ENCODE measurements around the gene PLEKHH2. TPM values are rescaled to one million over a fixed set of nuclear protein-coding genes. Genes with fewer than 3 reads are reported as not detected.

The PLEKHH2 gene
- total and polyA plus RNA-seq, 2 of the 13 experiments (the other 11 are each of a cell fraction or from before 2014, with no cell fraction given) = 1.1 to 3.0 TPM

- WGBS (ENCODE audit: low lambda C conversion rate) = 5% methylated on average over 24 of the region's 27 CpGs
- FAIRE-seq = no peak
- peak; percentile 22 for DNase-seq (ENCODE audit: low spot score)
- peaks cover 17% of the 10 kb centered on the region for H3K4me1 ChIP-seq (ENCODE audit: insufficient read depth, low read length)
- no peaks in the 10 kb centered on the region for H3K9me3 ChIP-seq (ENCODE audit: low read length)
- POLR2A ChIA-PET = interaction anchor here (1.0 to 1.3 kb wide), 3 partner anchors 8 to 80 kb away, joined by 4 to 8 read pairs (median 4); partner anchors contain the start of genes PLEKHH2 and THADA
- no peaks in the 10 kb centered on the region for H3K27me3 ChIP-seq (ENCODE audit: control insufficient read depth in 1 of 2, insufficient read depth in 2 of 2, low read length in 2 of 2)
- no TSS peak for BruUV-seq (replicated peaks)
- peak within 1 kb of the TSS; percentile 99 for H2AFZ ChIP-seq (ENCODE audit: low read length)
- H3K27ac ChIP-seq (ENCODE audit: extremely low read length, insufficient read depth, low read length) = no peak within 1 kb of the TSS
- peak within 1 kb of the TSS; percentile 56; the same call in 1 of the 2 replicates for H3K9ac ChIP-seq (ENCODE audit: insufficient read depth, low read depth, low read length)
- intact Hi-C loops (cut with micrococcal nuclease; ENCODE audit: unreplicated experiment) (loop anchor here (2.0 kb wide), 1 partner anchor 42 kb away; no protein-coding TSS in a partner anchor), in situ Hi-C loops (cut with HindIII; ENCODE audit: extremely low pct_ligation_motif_present, low pct_unique_long_range_greater_than_20kb) (no loop called here)
- CTCF ChIA-PET (ENCODE audit: low intra/inter-chr PET ratio, low total read pairs) = no interaction called here
- H3K36me3 ChIP-seq (replicated peaks in 1 of 2; ENCODE audit: control insufficient read depth in 1 of 2, insufficient read depth in 2 of 2, low read length in 2 of 2) = no peaks in the 10 kb centered on the region
- peak; percentile 98 for ATAC-seq
- H3K4me2 ChIP-seq (ENCODE audit: low read depth, low read length) = peak within 1 kb of the TSS; percentile 89
- H3K79me2 ChIP-seq (ENCODE audit: insufficient read depth, low read length) = no peaks in the 10 kb centered on the region
- H4K20me1 ChIP-seq (ENCODE audit: insufficient read depth, low read length) = no peaks in the 10 kb centered on the region
- H3K4me3 ChIP-seq (replicated peaks in 1 of 3; ENCODE audit: insufficient read depth in 1 of 3, low read depth in 2 of 3, low read length in 3 of 3) = peak within 1 kb of the TSS; percentile 58 to 75 (median 68)
- TF ChIP-seq ZNF484 (CRISPR knock-in tag; IDR thresholded peaks at IDR 0.05; ENCODE audit: borderline replicate concordance, low read depth) = no peak
- TF ChIP-seq TARDBP (CRISPR knock-in tag; IDR thresholded peaks at IDR 0.05) = peak; percentile 73; the same call in 1 of the 2 replicates
- peak; percentile 66; the same call in 1 of the 2 replicates for TF ChIP-seq THAP9 (CRISPR knock-in tag; IDR thresholded peaks at IDR 0.05; ENCODE audit: borderline replicate concordance)
- peak; percentile 30; the same call in 1 of the 2 replicates for TF ChIP-seq RARA (CRISPR knock-in tag; IDR thresholded peaks at IDR 0.05)
- TF ChIP-seq KDM4B (CRISPR knock-in tag; IDR thresholded peaks at IDR 0.05) = peak; percentile 21; the same call in 1 of the 2 replicates
- TF ChIP-seq ZNF20 (CRISPR knock-in tag; IDR thresholded peaks at IDR 0.05) = no peak
- peak; percentile 64 for TF ChIP-seq DMAP1 (CRISPR knock-in tag; IDR thresholded peaks at IDR 0.05)
- TF ChIP-seq MED13 (CRISPR knock-in tag; IDR thresholded peaks at IDR 0.05) = no peak
- peak; percentile 94 for TF ChIP-seq KDM2A (CRISPR knock-in tag; IDR thresholded peaks at IDR 0.05; ENCODE audit: borderline replicate concordance, low read depth)
- TF ChIP-seq JUN (CRISPR knock-in tag; IDR thresholded peaks at IDR 0.05) = 0 out of 2 replicates have a peak, but pooled peaks have one; percentile 58
- TF ChIP-seq MAX (IDR thresholded peaks at IDR 0.05) = peak; percentile 77
- TF ChIP-seq SAP130 (CRISPR knock-in tag; IDR thresholded peaks at IDR 0.05; ENCODE audit: low read depth) = peak; percentile 75; the same call in 1 of the 2 replicates
- TF ChIP-seq ZBTB25 (CRISPR knock-in tag; IDR thresholded peaks at IDR 0.05) = 0 out of 2 replicates have a peak, but pooled peaks have one; percentile 39
- TF ChIP-seq CREB1 (IDR thresholded peaks at IDR 0.05) = 0 out of 2 replicates have a peak, but pooled peaks have one; percentile 12
- peak; percentile 0 for TF ChIP-seq CREB1 (CRISPR knock-in tag; IDR thresholded peaks at IDR 0.05)
- peak; percentile 74; the same call in 1 of the 2 replicates for TF ChIP-seq ZNF639 (CRISPR knock-in tag; conservative IDR thresholded peaks at IDR 0.05)
- TF ChIP-seq ZBTB43 (CRISPR knock-in tag; conservative IDR thresholded peaks at IDR 0.05) = peak; percentile 36; the same call in 1 of the 2 replicates
Measured at GRCh38 chr2:43676322-43677050, 39.4 kb downstream of the PLEKHH2 start, which contains the start of gene C1GALT1C1L. Gene C1GALT1C1L, minus strand, starts transcription at chr2:43676429. Its CDS starts 107 bp downstream, at chr2:43676322.
